ENCODE data around the gene FKBP5. TPM values are rescaled to one million over a fixed set of nuclear protein-coding genes. Genes with fewer than 3 reads are reported as not detected.

FKBP5 gene
- total RNA-seq, 1 experiment from 2014 or later: 14.3 TPM

- BruUV-seq (replicated peaks): no TSS peak
- Mint-ChIP-seq H3K4me3 (ENCODE audit: low read depth, unreplicated experiment) (no peak overlapping the region), H3K4me1 (ENCODE audit: low read depth, unreplicated experiment) (no peaks in the 10 kb centered on the region), H3K27ac (ENCODE audit: unreplicated experiment) (no peak overlapping the region), H3K27me3 (ENCODE audit: unreplicated experiment) (no peaks in the 10 kb centered on the region), H3K36me3 (ENCODE audit: insufficient read depth, unreplicated experiment) (no peaks in the 10 kb centered on the region), H3K9me3 (ENCODE audit: low read depth, unreplicated experiment) (no peaks in the 10 kb centered on the region)
- CTCF ChIA-PET: no interaction called here
- DNase-seq: no peak
- TF ChIP-seq, protein P1, sequence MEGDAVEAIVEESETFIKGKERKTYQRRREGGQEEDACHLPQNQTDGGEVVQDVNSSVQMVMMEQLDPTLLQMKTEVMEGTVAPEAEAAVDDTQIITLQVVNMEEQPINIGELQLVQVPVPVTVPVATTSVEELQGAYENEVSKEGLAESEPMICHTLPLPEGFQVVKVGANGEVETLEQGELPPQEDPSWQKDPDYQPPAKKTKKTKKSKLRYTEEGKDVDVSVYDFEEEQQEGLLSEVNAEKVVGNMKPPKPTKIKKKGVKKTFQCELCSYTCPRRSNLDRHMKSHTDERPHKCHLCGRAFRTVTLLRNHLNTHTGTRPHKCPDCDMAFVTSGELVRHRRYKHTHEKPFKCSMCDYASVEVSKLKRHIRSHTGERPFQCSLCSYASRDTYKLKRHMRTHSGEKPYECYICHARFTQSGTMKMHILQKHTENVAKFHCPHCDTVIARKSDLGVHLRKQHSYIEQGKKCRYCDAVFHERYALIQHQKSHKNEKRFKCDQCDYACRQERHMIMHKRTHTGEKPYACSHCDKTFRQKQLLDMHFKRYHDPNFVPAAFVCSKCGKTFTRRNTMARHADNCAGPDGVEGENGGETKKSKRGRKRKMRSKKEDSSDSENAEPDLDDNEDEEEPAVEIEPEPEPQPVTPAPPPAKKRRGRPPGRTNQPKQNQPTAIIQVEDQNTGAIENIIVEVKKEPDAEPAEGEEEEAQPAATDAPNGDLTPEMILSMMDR (IDR thresholded peaks at IDR 0.05; ENCODE audit: unreplicated experiment): no peak
- intact Hi-C loops (cut with micrococcal nuclease; ENCODE audit: unreplicated experiment): no loop called here
Measured at GRCh38 chr6:35635601-35636597, 52.8 kb downstream of the FKBP5 start.

GRCh38 chr6:35634316-35634715, 54.4 kb downstream of the FKBP5 start:
- CTCF ChIA-PET: no interaction called here
- no peak overlapping the region for H3K27ac Mint-ChIP-seq (ENCODE audit: unreplicated experiment)

DNA sequence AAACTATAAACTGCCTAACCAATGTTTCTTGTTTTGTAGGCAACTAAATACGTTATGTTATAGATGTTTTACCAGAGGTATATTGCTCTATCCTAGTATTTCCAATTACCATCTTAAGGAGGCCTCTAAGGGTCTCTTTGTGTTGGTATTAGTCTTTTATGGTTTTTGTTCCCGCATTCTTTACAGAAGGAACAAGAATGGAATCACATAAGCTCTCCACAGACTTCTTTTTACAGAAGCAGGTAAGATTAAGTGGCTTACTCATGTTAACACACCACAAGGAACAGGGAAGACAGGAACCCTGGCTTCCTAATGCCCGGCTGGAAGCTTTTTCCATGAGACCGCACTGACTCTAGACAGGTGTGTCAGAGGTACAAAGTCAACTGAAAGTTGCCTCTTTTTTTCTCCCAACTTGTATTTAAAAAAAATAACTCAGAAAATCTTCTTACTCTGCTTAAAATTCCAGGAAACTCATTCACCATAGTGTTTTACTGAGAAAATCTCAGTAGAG, 55.1 kb downstream of the FKBP5 start:
- Mint-ChIP-seq H3K4me3 (ENCODE audit: low read depth, unreplicated experiment) (no peak overlapping the region), H3K9me3 (ENCODE audit: low read depth, unreplicated experiment) (no peaks in the 10 kb centered on the region), H3K27me3 (ENCODE audit: unreplicated experiment) (no peaks in the 10 kb centered on the region), H3K27ac (ENCODE audit: unreplicated experiment) (no peak overlapping the region), H3K36me3 (ENCODE audit: insufficient read depth, unreplicated experiment) (no peaks in the 10 kb centered on the region), H3K4me1 (ENCODE audit: low read depth, unreplicated experiment) (no peaks in the 10 kb centered on the region)
- no TSS peak for BruUV-seq (replicated peaks)
- intact Hi-C loops (cut with micrococcal nuclease; ENCODE audit: unreplicated experiment): no loop called here
- DNase-seq: no peak
- TF ChIP-seq, protein P1 (IDR thresholded peaks at IDR 0.05; ENCODE audit: unreplicated experiment): no peak
- CTCF ChIA-PET: no interaction called here

More at GRCh38 chr6:35634316-35634715, 54.4 kb downstream of the FKBP5 start:
- no peak for DNase-seq
- H3K9me3 Mint-ChIP-seq (ENCODE audit: low read depth, unreplicated experiment): no peaks in the 10 kb centered on the region
- no peaks in the 10 kb centered on the region for H3K36me3 Mint-ChIP-seq (ENCODE audit: insufficient read depth, unreplicated experiment)
- TF ChIP-seq, protein P1 (IDR thresholded peaks at IDR 0.05; ENCODE audit: unreplicated experiment): no peak
- BruUV-seq (replicated peaks): no TSS peak
- H3K4me1 Mint-ChIP-seq (ENCODE audit: low read depth, unreplicated experiment): no peaks in the 10 kb centered on the region
- no peaks in the 10 kb centered on the region for H3K27me3 Mint-ChIP-seq (ENCODE audit: unreplicated experiment)
- intact Hi-C loops (cut with micrococcal nuclease; ENCODE audit: unreplicated experiment): no loop called here
- no peak overlapping the region for H3K4me3 Mint-ChIP-seq (ENCODE audit: low read depth, unreplicated experiment)

- no peaks in the 10 kb centered on the region for H3K36me3 Mint-ChIP-seq (ENCODE audit: insufficient read depth, unreplicated experiment)
- H3K9me3 Mint-ChIP-seq (ENCODE audit: low read depth, unreplicated experiment): no peaks in the 10 kb centered on the region
- CTCF ChIA-PET: no interaction called here
- TF ChIP-seq, protein P1 (IDR thresholded peaks at IDR 0.05; ENCODE audit: unreplicated experiment): no peak
- no peak overlapping the region for H3K4me3 Mint-ChIP-seq (ENCODE audit: low read depth, unreplicated experiment)
- H3K27me3 Mint-ChIP-seq (ENCODE audit: unreplicated experiment): no peaks in the 10 kb centered on the region
- H3K27ac Mint-ChIP-seq (ENCODE audit: unreplicated experiment): no peak overlapping the region
- BruUV-seq (replicated peaks): no TSS peak
- no peak for DNase-seq
- intact Hi-C loops (cut with micrococcal nuclease; ENCODE audit: unreplicated experiment): no loop called here
- no peaks in the 10 kb centered on the region for H3K4me1 Mint-ChIP-seq (ENCODE audit: low read depth, unreplicated experiment)
Measured at GRCh38 chr6:35629876-35630378, 58.8 kb downstream of the FKBP5 start.
